Measurements from ENCODE around the gene THAP2. TPM values are rescaled to one million over a fixed set of nuclear protein-coding genes. Genes with fewer than 3 reads are reported as not detected.
A peak's percentile ranks its signal among the peaks of the same experiment; 100 is the strongest.

Gene THAP2
- total RNA-seq, 1 donor = 3.3 TPM

- Histone ChIP-seq H3K36me3 (ENCODE audit: insufficient read depth, low read length) (peaks cover 90% of the 10 kb centered on the region), H3K9me3 (ENCODE audit: low read depth, low read length) (no peaks in the 10 kb centered on the region), H3K79me2 (ENCODE audit: insufficient read depth, low read length) (peaks cover 29% of the 10 kb centered on the region), H3K4me1 (ENCODE audit: insufficient read depth, low read length) (no peaks in the 10 kb centered on the region), H3K4me3 (ENCODE audit: insufficient read depth, low read length) (no peak overlapping the region), H3K27me3 (ENCODE audit: insufficient read depth, low read length) (no peaks in the 10 kb centered on the region), H3K4me2 (ENCODE audit: insufficient read depth, low read length) (no peak overlapping the region), H3K27ac (ENCODE audit: low read depth, low read length) (no peak overlapping the region), H2AFZ (ENCODE audit: low read length) (no peak overlapping the region), H4K20me1 (ENCODE audit: insufficient read depth, low read length) (peaks cover 17% of the 10 kb centered on the region)
- peak; percentile 24 for TF ChIP-seq CTCF (IDR thresholded peaks at IDR 0.05; ENCODE audit: extremely low read depth, low read depth, low read length)
- no peak for DNase-seq (ENCODE audit: insufficient read length, low spot score, missing footprints)
Measured at GRCh38 chr12:71639341-71639760, 24.8 kb upstream of the THAP2 start.

GRCh38 chr12:71640316-71640715 is 23.8 kb upstream of the THAP2 start:
- Histone ChIP-seq H3K4me3 (ENCODE audit: insufficient read depth, low read length) (no peak overlapping the region), H3K27me3 (ENCODE audit: insufficient read depth, low read length) (no peaks in the 10 kb centered on the region), H3K4me2 (ENCODE audit: insufficient read depth, low read length) (no peak overlapping the region), H3K79me2 (ENCODE audit: insufficient read depth, low read length) (peaks cover 34% of the 10 kb centered on the region), H3K9me3 (ENCODE audit: low read depth, low read length) (no peaks in the 10 kb centered on the region), H3K4me1 (ENCODE audit: insufficient read depth, low read length) (no peaks in the 10 kb centered on the region), H2AFZ (ENCODE audit: low read length) (no peak overlapping the region), H3K27ac (ENCODE audit: low read depth, low read length) (no peak overlapping the region), H4K20me1 (ENCODE audit: insufficient read depth, low read length) (peaks cover 17% of the 10 kb centered on the region), H3K36me3 (ENCODE audit: insufficient read depth, low read length) (peaks cover 90% of the 10 kb centered on the region)
- no peak for DNase-seq (ENCODE audit: insufficient read length, low spot score, missing footprints)
- TF ChIP-seq CTCF (IDR thresholded peaks at IDR 0.05; ENCODE audit: extremely low read depth, low read depth, low read length) = no peak

DNA sequence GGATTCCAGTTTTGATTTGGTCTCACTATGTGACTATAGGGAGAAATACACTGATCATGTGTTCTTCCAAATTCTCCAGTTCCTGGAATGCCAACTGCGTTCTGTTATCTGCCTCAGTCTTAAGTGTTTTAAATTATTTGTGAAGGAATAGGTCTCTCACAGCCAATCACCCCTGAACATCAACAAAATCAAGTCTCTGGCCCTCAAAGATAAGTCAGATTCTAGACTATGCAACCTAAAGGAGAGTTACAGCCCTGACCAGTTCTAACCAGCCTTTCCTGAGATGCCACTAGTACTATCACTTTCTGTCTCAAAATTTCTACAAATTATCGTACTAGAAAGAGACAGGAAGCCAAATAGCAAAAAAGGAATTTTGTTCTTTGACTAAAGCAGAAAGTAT is 22.7 kb upstream of the THAP2 start:
- no peak overlapping the region for H3K4me3 ChIP-seq (ENCODE audit: insufficient read depth, low read length)
- peaks cover 89% of the 10 kb centered on the region for H3K36me3 ChIP-seq (ENCODE audit: insufficient read depth, low read length)
- no peak overlapping the region for H3K4me2 ChIP-seq (ENCODE audit: insufficient read depth, low read length)
- TF ChIP-seq CTCF (IDR thresholded peaks at IDR 0.05; ENCODE audit: extremely low read depth, low read depth, low read length) = no peak
- no peaks in the 10 kb centered on the region for H3K27me3 ChIP-seq (ENCODE audit: insufficient read depth, low read length)
- H3K27ac ChIP-seq (ENCODE audit: low read depth, low read length) = peak overlapping the region; percentile 42
- no peak overlapping the region for H2AFZ ChIP-seq (ENCODE audit: low read length)
- H3K4me1 ChIP-seq (ENCODE audit: insufficient read depth, low read length) = no peaks in the 10 kb centered on the region
- peaks cover 41% of the 10 kb centered on the region for H3K79me2 ChIP-seq (ENCODE audit: insufficient read depth, low read length)
- peaks cover 17% of the 10 kb centered on the region for H4K20me1 ChIP-seq (ENCODE audit: insufficient read depth, low read length)
- no peak for DNase-seq (ENCODE audit: insufficient read length, low spot score, missing footprints)
- H3K9me3 ChIP-seq (ENCODE audit: low read depth, low read length) = no peaks in the 10 kb centered on the region

- no peaks in the 10 kb centered on the region for H3K9me3 ChIP-seq (ENCODE audit: low read depth, low read length)
- H3K27me3 ChIP-seq (ENCODE audit: insufficient read depth, low read length) = no peaks in the 10 kb centered on the region
- H3K4me2 ChIP-seq (ENCODE audit: insufficient read depth, low read length) = no peak overlapping the region
- TF ChIP-seq CTCF (IDR thresholded peaks at IDR 0.05; ENCODE audit: extremely low read depth, low read depth, low read length) = no peak
- DNase-seq (ENCODE audit: insufficient read length, low spot score, missing footprints) = no peak
- no peak overlapping the region for H2AFZ ChIP-seq (ENCODE audit: low read length)
- H4K20me1 ChIP-seq (ENCODE audit: insufficient read depth, low read length) = peaks cover 20% of the 10 kb centered on the region
- no peaks in the 10 kb centered on the region for H3K4me1 ChIP-seq (ENCODE audit: insufficient read depth, low read length)
- H3K4me3 ChIP-seq (ENCODE audit: insufficient read depth, low read length) = no peak overlapping the region
- peaks cover 89% of the 10 kb centered on the region for H3K36me3 ChIP-seq (ENCODE audit: insufficient read depth, low read length)
- peak overlapping the region; percentile 42 for H3K27ac ChIP-seq (ENCODE audit: low read depth, low read length)
- H3K79me2 ChIP-seq (ENCODE audit: insufficient read depth, low read length) = peaks cover 50% of the 10 kb centered on the region
Measured at GRCh38 chr12:71642264-71642663, 21.8 kb upstream of the THAP2 start.

All from osteoblast (primary cell).